Lung (tissue), 12 donors: ENCODE measurements around the gene SPG7. TPM values are rescaled to one million over a fixed set of nuclear protein-coding genes. Genes with fewer than 3 reads are reported as not detected.

Experiments used
- ATAC-seq: fragments of 200-7000 bp; cut with Tn5 transposase; one replicate; pipeline ENCODE4 v1.9.1; 2020; ENCODE audit warnings: moderate number of reproducible peaks; ENCODE audit not compliant: insufficient read depth, low FRiP score
- DNase-seq, 3 donors: peaks; one replicate each; pipeline ENCODE4 v3.0.0-alpha.2; 2013 to 2017
- H3K27ac ChIP-seq, 2 donors: one replicate each; pipeline ENCODE4 v1.5.1; 2013; ENCODE audit warnings: mild to moderate bottlenecking in 2 of 2, moderate library complexity in 2 of 2, control low read depth in 1 of 2, inconsistent platforms in 1 of 2, low read depth in 1 of 2, low read length in 1 of 2
- H3K27me3 ChIP-seq, 3 donors: one replicate each; pipeline ENCODE4 v1.5.1; 2013; ENCODE audit warnings: low read length in 2 of 3; ENCODE audit not compliant: control insufficient read depth in 3 of 3, insufficient read depth in 3 of 3
- H3K36me3 ChIP-seq, 4 donors: one replicate each; pipeline ENCODE4 v1.5.1; 2013; ENCODE audit warnings: low read length in 4 of 4, mild to moderate bottlenecking in 1 of 4, moderate library complexity in 1 of 4; ENCODE audit not compliant: control insufficient read depth in 4 of 4, insufficient read depth in 4 of 4
- H3K4me1 ChIP-seq, 5 donors: one replicate each; pipeline ENCODE4 v1.5.1; 2013; ENCODE audit warnings: low read length in 5 of 5, mild to moderate bottlenecking in 2 of 5, moderate library complexity in 1 of 5; ENCODE audit not compliant: control insufficient read depth in 5 of 5, insufficient read depth in 5 of 5
- H3K4me3 ChIP-seq: one replicate; pipeline ENCODE4 v1.5.1; 2013; ENCODE audit warnings: mild to moderate bottlenecking, control low read depth, moderate library complexity
- H3K9ac ChIP-seq, 2 donors: one replicate each; pipeline ENCODE4 v1.5.1; 2013; ENCODE audit warnings: low read length in 2 of 2, control low read depth in 1 of 2; ENCODE audit not compliant: insufficient read depth in 1 of 2
- H3K9me3 ChIP-seq, 4 donors: one replicate each; pipeline ENCODE4 v1.5.1; 2013; ENCODE audit warnings: low read length in 3 of 4, mild to moderate bottlenecking in 1 of 4, moderate library complexity in 1 of 4; ENCODE audit not compliant: control insufficient read depth in 4 of 4, insufficient read depth in 3 of 4
- WGBS, 2 donors: extraction: QIAGEN DNeasy Blood & Tissue Kit; methylation state at CpG; one replicate each; pipeline ENCODE4 v1.1.7; 2013; 5-methylcytosine and 5-hydroxymethylcytosine counted together
- polyA plus RNA-seq, 2 donors: library from polyadenylated mRNA; stranded (reverse); fragments of 200-250 nt; gene quantifications; one replicate each; pipeline ENCODE4 v1.2.1, GENCODE V29; 2013
- total RNA-seq, 2 donors: library from RNA; depleted of rRNA in 1 of 2; stranded (reverse); fragments of >200 nt in 1 of 2; gene quantifications; one replicate each; pipeline ENCODE4 v1.2.1, GENCODE V29; 2014 to 2021
- TF ChIP-seq, protein P1 (sequence below): IDR thresholded peaks from 2 replicates; pipeline ENCODE4 v1.5.1; 2012; ENCODE audit warnings: mild to moderate bottlenecking; ENCODE audit errors: control extremely low read depth, extremely low read depth
- donor health status: control.
- donor health status: control.
- donor health status: Bipolar disorder and iron deficiency.
- donor health status: healthy.
- donor health status: DM: yes; HTN: yes; CAD: no.

SPG7 gene
- total and polyA plus RNA-seq, 4 donors: 59.0 to 114 (median 95.4) TPM

DNA sequence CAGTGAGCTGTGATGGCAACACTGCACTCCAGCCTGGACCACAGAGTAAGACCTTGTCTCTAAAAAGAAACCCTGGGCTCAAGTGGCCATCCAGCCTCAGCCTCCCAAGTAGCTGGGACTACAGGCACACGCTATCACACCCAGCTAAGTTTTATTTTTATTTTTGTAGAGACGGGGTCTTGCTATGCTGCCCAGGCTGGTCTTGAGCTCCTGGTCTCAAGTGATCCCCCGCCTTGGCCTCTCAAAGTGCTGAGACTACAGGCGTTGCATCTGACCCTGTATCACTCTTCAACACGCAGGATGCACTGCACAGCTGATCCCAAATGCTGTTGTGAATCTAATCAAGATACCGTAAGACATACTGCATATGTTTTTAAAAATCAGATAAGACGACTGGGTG is 40.8 kb upstream of the SPG7 start:
- no peaks in the 10 kb centered on the region for H3K9me3 ChIP-seq
- no peak overlapping the region for H3K27ac ChIP-seq
- no peak for ATAC-seq
- 86 to 92% methylated on average over 7 of the region's 7 CpGs for WGBS, 2 donors
- H3K27me3 ChIP-seq: no peaks in the 10 kb centered on the region
- H3K4me1 ChIP-seq: peaks cover 2 to 25% (median 4%) of the 10 kb centered on the region in 5 donors
- peaks cover 0 to 3% (median 0%) of the 10 kb centered on the region in 4 donors for H3K36me3 ChIP-seq
- no peak overlapping the region for H3K4me3 ChIP-seq
- H3K9ac ChIP-seq: no peak overlapping the region
- DNase-seq: no peak
- TF ChIP-seq, protein P1, sequence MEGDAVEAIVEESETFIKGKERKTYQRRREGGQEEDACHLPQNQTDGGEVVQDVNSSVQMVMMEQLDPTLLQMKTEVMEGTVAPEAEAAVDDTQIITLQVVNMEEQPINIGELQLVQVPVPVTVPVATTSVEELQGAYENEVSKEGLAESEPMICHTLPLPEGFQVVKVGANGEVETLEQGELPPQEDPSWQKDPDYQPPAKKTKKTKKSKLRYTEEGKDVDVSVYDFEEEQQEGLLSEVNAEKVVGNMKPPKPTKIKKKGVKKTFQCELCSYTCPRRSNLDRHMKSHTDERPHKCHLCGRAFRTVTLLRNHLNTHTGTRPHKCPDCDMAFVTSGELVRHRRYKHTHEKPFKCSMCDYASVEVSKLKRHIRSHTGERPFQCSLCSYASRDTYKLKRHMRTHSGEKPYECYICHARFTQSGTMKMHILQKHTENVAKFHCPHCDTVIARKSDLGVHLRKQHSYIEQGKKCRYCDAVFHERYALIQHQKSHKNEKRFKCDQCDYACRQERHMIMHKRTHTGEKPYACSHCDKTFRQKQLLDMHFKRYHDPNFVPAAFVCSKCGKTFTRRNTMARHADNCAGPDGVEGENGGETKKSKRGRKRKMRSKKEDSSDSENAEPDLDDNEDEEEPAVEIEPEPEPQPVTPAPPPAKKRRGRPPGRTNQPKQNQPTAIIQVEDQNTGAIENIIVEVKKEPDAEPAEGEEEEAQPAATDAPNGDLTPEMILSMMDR: no peak

DNA sequence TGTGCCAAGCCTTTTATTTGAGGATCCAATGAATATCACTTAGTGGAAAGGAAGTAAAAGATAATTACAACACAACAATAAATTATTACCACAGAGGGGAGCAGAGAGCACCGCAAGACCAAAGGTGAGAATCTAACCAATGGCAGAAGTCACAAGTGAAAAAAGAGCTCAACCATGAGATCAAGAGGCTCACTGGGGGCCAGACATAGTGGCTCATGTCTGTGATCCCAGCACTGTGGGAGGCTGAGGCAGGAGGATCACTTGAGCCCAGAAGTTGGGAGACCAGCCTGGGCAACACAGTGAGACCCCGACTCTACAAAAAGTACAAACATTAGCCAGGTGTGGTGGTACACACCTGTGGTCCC is 35.5 kb upstream of the SPG7 start:
- ATAC-seq (no peak), DNase-seq (no peak)
- Histone ChIP-seq H3K27me3 (no peaks in the 10 kb centered on the region), H3K9me3 (no peaks in the 10 kb centered on the region), H3K27ac (no peak overlapping the region), H3K4me3 (no peak overlapping the region), H3K9ac (no peak overlapping the region), H3K4me1 (peaks cover 0 to 42% (median 5%) of the 10 kb centered on the region in 5 donors), H3K36me3 (no peaks in the 10 kb centered on the region)
- 60 to 83% methylated on average over 2 of the region's 2 CpGs for WGBS, 2 donors
- TF ChIP-seq, protein P1: no peak

DNA sequence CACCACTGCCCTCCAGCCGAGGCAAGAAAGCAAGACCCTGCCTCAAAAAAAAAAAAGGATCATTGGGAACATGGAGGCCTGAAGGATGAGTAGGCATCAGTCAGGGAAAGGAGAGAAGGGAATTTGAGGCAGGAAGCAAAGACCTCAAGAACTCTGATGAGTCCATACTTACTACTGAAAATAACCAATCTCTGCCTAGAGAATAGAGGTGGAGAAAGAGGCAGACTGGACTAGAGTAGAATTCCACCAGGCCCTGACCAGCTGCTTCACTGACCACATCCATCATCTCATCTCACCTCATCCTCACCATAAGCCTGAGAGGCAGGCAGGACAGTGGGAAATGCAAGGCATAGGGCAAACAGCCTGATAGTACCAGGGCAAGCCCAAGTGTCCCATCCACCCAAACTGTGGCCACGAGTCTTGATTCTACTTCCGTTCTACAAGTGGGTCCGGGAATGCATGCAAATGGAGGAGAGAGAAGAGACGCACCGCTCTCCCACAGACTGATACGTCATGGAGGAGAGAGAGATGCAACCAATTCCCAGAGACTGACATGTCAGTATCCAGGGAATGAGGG is 35.0 kb upstream of the SPG7 start:
- H3K9me3 ChIP-seq: no peaks in the 10 kb centered on the region
- no peaks in the 10 kb centered on the region for H3K36me3 ChIP-seq
- H3K4me1 ChIP-seq: peaks cover 0 to 44% (median 5%) of the 10 kb centered on the region in 5 donors
- ATAC-seq: no peak
- H3K4me3 ChIP-seq: no peak overlapping the region
- no peak for DNase-seq
- peak overlapping the region in 1 of 2 donors; percentile 23 for H3K27ac ChIP-seq
- TF ChIP-seq, protein P1: no peak
- WGBS, 2 donors: 88 to 96% methylated on average over 7 of the region's 7 CpGs
- H3K27me3 ChIP-seq: no peaks in the 10 kb centered on the region
- H3K9ac ChIP-seq: no peak overlapping the region
